ENCODE data around the gene ATP2C1. TPM values are rescaled to one million over a fixed set of nuclear protein-coding genes. Genes with fewer than 3 reads are reported as not detected.

ATP2C1 gene
- total and polyA plus RNA-seq, 2 of the 13 experiments (the other 11 are each of a cell fraction or from before 2014, with no cell fraction given), result 32.4 to 37.6 TPM

- Histone ChIP-seq H3K4me2 (ENCODE audit: low read depth, low read length) (no peak overlapping the region), H3K4me1 (ENCODE audit: insufficient read depth, low read length) (no peaks in the 10 kb centered on the region), H3K36me3 (replicated peaks in 1 of 2; ENCODE audit: control insufficient read depth in 1 of 2, insufficient read depth in 2 of 2, low read length in 2 of 2) (no peaks in the 10 kb centered on the region), H3K9ac (ENCODE audit: insufficient read depth, low read depth, low read length) (no peak overlapping the region), H3K27me3 (ENCODE audit: control insufficient read depth in 1 of 2, insufficient read depth in 2 of 2, low read length in 2 of 2) (peaks cover 0 to 2% of the 10 kb centered on the region in 2 experiments; a peak in 1 of 5 replicates), H3K79me2 (ENCODE audit: insufficient read depth, low read length) (no peaks in the 10 kb centered on the region), H3K4me3 (replicated peaks in 1 of 3; ENCODE audit: insufficient read depth in 1 of 3, low read depth in 2 of 3, low read length in 3 of 3) (no peak overlapping the region), H3K9me3 (ENCODE audit: low read length) (no peaks in the 10 kb centered on the region), H3K27ac (ENCODE audit: extremely low read length, insufficient read depth, low read length) (no peak overlapping the region), H2AFZ (ENCODE audit: low read length) (no peak overlapping the region), H4K20me1 (ENCODE audit: insufficient read depth, low read length) (no peaks in the 10 kb centered on the region)
- TF ChIP-seq ZNF558 (CRISPR knock-in tag; IDR thresholded peaks at IDR 0.05; ENCODE audit: borderline replicate concordance) (no peak), ZNF597 (CRISPR knock-in tag; IDR thresholded peaks at IDR 0.05) (no peak), FIP1L1 (IDR thresholded peaks at IDR 0.05; ENCODE audit: borderline replicate concordance, insufficient read depth, low read depth, low read length) (no peak), BCL6 (CRISPR knock-in tag; IDR thresholded peaks at IDR 0.05) (no peak), FUBP1 (CRISPR knock-in tag; IDR thresholded peaks at IDR 0.05; ENCODE audit: borderline replicate concordance) (no peak), ZNF468 (CRISPR knock-in tag; IDR thresholded peaks at IDR 0.05) (no peak), ZNF841 (CRISPR knock-in tag; IDR thresholded peaks at IDR 0.05; ENCODE audit: borderline replicate concordance) (no peak), NR0B2 (CRISPR knock-in tag; IDR thresholded peaks at IDR 0.05) (no peak), ZBTB34 (CRISPR knock-in tag; IDR thresholded peaks at IDR 0.05) (no peak)
- intact Hi-C loops (cut with micrococcal nuclease; ENCODE audit: unreplicated experiment) (no loop called here), in situ Hi-C loops (cut with HindIII; ENCODE audit: extremely low pct_ligation_motif_present, low pct_unique_long_range_greater_than_20kb) (no loop called here)
- POLR2A ChIA-PET, result no interaction called here
- no peak for ATAC-seq
- BruUV-seq (replicated peaks), result no TSS peak
- CTCF ChIA-PET (ENCODE audit: low intra/inter-chr PET ratio, low total read pairs), result no interaction called here
- no peak for FAIRE-seq
- WGBS (ENCODE audit: low lambda C conversion rate), result 28% methylated on average over 5 of the region's 5 CpGs
- DNase-seq (ENCODE audit: low spot score), result no peak
These were observed 39.5 kb upstream of the ATP2C1 start for GRCh38 chr3:130854208-130854864.

Measured in HepG2 (cell line).